KMS-11 (cell line): Measurements from ENCODE around the gene NDUFAF7.

Source experiments
- H2AFZ ChIP-seq: fragments of 200-600 bp; sonication (generic); 2 replicates; pipeline ENCODE4 v1.6.1; 2016; ENCODE audit warnings: antibody characterized with exemption, mixed run types, low read depth
- H3K27ac ChIP-seq: fragments of 200-600 bp; sonication (generic); 2 replicates; pipeline ENCODE4 v1.6.1; 2016; ENCODE audit warnings: mild to moderate bottlenecking, mixed run types
- H3K27me3 ChIP-seq: fragments of 200-600 bp; sonication (generic); 2 replicates; pipeline ENCODE4 v1.6.1; 2017; ENCODE audit warnings: mild to moderate bottlenecking, low read depth, mixed run types, moderate library complexity; ENCODE audit not compliant: insufficient read depth
- H3K36me3 ChIP-seq: fragments of 200-600 bp; sonication (generic); 2 replicates; pipeline ENCODE4 v1.6.1; 2017; ENCODE audit warnings: mild to moderate bottlenecking, mixed run types; ENCODE audit not compliant: insufficient read depth
- H3K4me1 ChIP-seq: fragments of 200-600 bp; sonication (generic); 2 replicates; pipeline ENCODE4 v1.6.1; 2016; ENCODE audit warnings: mild to moderate bottlenecking, low read depth, mixed run types; ENCODE audit not compliant: poor library complexity, severe bottlenecking
- H3K4me2 ChIP-seq: fragments of 200-600 bp; sonication (generic); 2 replicates; pipeline ENCODE4 v1.7.0; 2016; ENCODE audit warnings: mild to moderate bottlenecking, mixed run types
- H3K4me3 ChIP-seq: fragments of 200-600 bp; sonication (generic); IDR thresholded peaks from 2 replicates; pipeline ENCODE4 v1.6.1; 2017; ENCODE audit warnings: low read depth, low read length, mixed read lengths; ENCODE audit not compliant: insufficient read depth
- H3K79me2 ChIP-seq: fragments of 200-600 bp; sonication (generic); 2 replicates; pipeline ENCODE4 v1.6.1; 2016; ENCODE audit warnings: low read depth, mixed run types; ENCODE audit not compliant: insufficient read depth
- H3K9ac ChIP-seq: fragments of 200-600 bp; sonication (generic); 2 replicates; pipeline ENCODE4 v1.6.1; 2016; ENCODE audit warnings: mild to moderate bottlenecking, mixed run types
- H4K20me1 ChIP-seq: fragments of 200-600 bp; sonication (generic); 2 replicates; pipeline ENCODE4 v1.6.1; 2016; ENCODE audit warnings: mild to moderate bottlenecking, mixed run types; ENCODE audit not compliant: insufficient read depth
- TF ChIP-seq, protein P1 (sequence below): fragments of 200-600 bp; sonication (generic); conservative IDR thresholded peaks from 2 replicates; pipeline ENCODE4 v1.6.1; 2017; ENCODE audit warnings: low read depth, mild to moderate bottlenecking, antibody characterized with exemption, low read length, moderate library complexity, mixed read lengths

The NDUFAF7 gene

DNA sequence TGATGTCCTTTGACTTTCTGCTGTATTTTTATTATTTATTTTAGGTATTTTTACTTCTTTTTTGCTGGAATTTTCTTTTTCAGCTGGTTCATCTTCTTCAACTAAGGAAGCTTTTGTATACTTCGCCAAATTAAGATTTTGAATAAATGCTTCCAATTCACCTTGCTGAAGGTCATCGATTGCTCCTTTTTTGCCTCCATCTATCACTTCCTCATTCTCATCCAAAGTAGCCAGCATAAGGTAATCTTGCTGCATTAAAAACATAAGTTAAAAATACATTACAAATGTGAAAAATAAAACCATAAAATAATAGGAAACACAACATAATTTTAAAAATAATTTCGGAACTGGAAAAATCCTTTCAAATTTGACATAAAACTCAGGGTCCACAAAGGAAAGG is 2.7 kb upstream of the NDUFAF7 start:
- no peak overlapping the region for H3K27ac ChIP-seq
- no peak overlapping the region for H3K4me3 ChIP-seq
- peaks cover 18% of the 10 kb centered on the region; the same call in 1 of the 2 replicates for H3K36me3 ChIP-seq
- H2AFZ ChIP-seq: no peak overlapping the region
- peaks cover 80% of the 10 kb centered on the region for H3K79me2 ChIP-seq
- TF ChIP-seq, protein P1, sequence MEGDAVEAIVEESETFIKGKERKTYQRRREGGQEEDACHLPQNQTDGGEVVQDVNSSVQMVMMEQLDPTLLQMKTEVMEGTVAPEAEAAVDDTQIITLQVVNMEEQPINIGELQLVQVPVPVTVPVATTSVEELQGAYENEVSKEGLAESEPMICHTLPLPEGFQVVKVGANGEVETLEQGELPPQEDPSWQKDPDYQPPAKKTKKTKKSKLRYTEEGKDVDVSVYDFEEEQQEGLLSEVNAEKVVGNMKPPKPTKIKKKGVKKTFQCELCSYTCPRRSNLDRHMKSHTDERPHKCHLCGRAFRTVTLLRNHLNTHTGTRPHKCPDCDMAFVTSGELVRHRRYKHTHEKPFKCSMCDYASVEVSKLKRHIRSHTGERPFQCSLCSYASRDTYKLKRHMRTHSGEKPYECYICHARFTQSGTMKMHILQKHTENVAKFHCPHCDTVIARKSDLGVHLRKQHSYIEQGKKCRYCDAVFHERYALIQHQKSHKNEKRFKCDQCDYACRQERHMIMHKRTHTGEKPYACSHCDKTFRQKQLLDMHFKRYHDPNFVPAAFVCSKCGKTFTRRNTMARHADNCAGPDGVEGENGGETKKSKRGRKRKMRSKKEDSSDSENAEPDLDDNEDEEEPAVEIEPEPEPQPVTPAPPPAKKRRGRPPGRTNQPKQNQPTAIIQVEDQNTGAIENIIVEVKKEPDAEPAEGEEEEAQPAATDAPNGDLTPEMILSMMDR: no peak
- H3K4me2 ChIP-seq: no peak overlapping the region
- H3K9ac ChIP-seq: no peak overlapping the region
- peaks cover 34% of the 10 kb centered on the region for H3K4me1 ChIP-seq
- no peaks in the 10 kb centered on the region; the same call in 1 of the 2 replicates for H4K20me1 ChIP-seq
- H3K27me3 ChIP-seq: no peaks in the 10 kb centered on the region

DNA sequence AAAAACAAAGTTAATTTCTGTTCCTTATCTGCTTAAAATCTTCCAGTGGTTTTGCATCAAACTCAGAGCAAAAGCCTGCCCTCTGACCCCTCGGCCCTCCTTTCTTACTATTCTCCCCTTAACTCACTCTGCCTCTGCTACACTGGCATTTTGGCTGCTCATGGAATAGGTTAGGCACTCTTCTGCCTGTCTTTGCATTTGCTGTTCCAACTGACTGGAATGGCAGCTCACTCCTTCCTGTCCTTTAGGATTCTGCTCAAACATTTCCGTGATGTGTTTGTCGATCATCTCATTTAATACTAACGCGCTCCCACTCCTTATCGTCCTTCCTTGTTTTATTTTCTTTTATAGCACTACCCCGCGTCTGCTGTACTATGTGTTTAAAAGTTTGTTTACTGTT is 877 bp upstream of the NDUFAF7 start:
- H2AFZ ChIP-seq: peak overlapping the region; percentile 91; the same call in 1 of the 2 replicates

DNA sequence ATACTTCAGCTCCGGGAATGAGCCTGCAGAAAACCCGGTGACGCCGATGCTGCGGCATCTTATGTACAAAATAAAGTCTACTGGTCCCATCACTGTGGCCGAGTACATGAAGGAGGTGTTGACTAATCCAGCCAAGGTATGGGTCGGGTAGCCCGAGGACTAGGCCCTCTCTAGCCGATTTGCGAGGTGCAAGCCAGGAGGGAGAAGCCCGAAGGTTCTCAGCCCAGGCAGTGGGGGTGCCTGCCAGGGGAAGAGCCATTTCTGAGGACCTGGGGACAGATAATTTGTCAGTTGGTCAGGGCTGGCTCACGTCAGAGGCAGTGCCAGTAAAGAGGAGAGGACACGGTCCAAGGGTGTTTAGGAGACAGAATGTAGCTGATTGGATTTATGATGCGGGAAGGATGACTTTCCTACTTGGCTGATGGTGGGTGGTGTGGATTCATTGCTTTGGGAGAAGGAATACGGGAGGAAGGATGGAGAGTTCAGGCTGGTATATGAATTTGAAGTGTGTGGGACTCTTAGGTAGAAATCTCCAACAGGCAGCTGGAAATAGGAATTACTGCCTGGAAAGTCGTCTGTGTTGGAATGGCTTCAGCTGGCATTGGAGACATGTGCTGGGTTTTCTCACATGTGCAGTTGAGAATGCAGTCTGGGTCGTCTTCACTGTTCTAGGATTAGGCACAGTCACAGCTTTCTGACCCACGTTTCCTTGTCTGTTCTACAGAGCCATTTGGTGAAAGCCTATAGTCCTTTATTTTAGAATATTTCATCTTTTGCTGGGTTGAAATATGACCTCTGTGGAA is 874 bp downstream of the NDUFAF7 start:
- peaks cover 29% of the 10 kb centered on the region for H3K4me1 ChIP-seq

More for the DNA sequence above, 877 bp upstream of the NDUFAF7 start:
- Histone ChIP-seq H3K79me2 (peaks cover 84% of the 10 kb centered on the region), H3K4me2 (peak overlapping the region; percentile 82), H3K4me1 (peaks cover 29% of the 10 kb centered on the region), H3K4me3 (peak overlapping the region; percentile 98), H3K36me3 (peaks cover 18% of the 10 kb centered on the region; the same call in 1 of the 2 replicates), H3K9ac (peak overlapping the region; percentile 69), H4K20me1 (no peaks in the 10 kb centered on the region), H3K27ac (peak overlapping the region; percentile 61; the same call in 1 of the 2 replicates), H3K27me3 (no peaks in the 10 kb centered on the region)
- TF ChIP-seq, protein P1: no peak

DNA sequence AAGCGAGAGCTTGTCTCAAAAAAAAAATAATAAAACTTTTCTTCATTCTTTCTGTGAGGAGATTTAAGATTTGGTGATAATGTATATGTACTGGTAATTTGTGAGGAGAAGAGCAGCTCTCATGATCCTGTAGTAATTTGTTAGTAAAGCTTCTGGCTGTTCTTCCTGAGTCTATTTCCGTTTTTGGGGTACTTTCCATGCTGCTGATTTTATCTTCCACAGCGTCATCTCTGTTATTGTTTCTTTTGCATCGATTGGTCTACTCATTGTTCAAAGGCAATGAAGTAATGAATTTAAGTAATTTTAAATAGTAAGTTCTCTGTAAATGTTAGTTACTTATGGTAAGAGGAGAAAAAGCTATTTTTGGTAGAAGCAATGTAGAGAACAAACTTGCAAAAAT is 12.0 kb downstream of the NDUFAF7 start:
- 0 out of 2 replicates have a peak, but pooled peaks cover 3% of the 10 kb centered on the region for H3K36me3 ChIP-seq

More for the DNA sequence above, 874 bp downstream of the NDUFAF7 start:
- H3K4me3 ChIP-seq: peak overlapping the region; percentile 98
- H3K79me2 ChIP-seq: peaks cover 77% of the 10 kb centered on the region
- no peaks in the 10 kb centered on the region for H3K27me3 ChIP-seq
- H4K20me1 ChIP-seq: no peaks in the 10 kb centered on the region
- H3K9ac ChIP-seq: peak overlapping the region; percentile 69
- H3K4me2 ChIP-seq: peak overlapping the region; percentile 82
- H3K27ac ChIP-seq: peak overlapping the region; percentile 61
- peak overlapping the region; percentile 91 for H2AFZ ChIP-seq
- H3K36me3 ChIP-seq: peaks cover 15% of the 10 kb centered on the region; the same call in 1 of the 2 replicates
- TF ChIP-seq, protein P1: no peak

More for the DNA sequence above, 12.0 kb downstream of the NDUFAF7 start:
- Histone ChIP-seq H3K4me3 (no peak overlapping the region), H3K27me3 (no peaks in the 10 kb centered on the region), H3K79me2 (no peaks in the 10 kb centered on the region), H2AFZ (no peak overlapping the region), H3K9ac (no peak overlapping the region), H3K4me1 (peaks cover 10% of the 10 kb centered on the region), H3K4me2 (no peak overlapping the region), H3K27ac (no peak overlapping the region), H4K20me1 (no peaks in the 10 kb centered on the region)
- TF ChIP-seq, protein P1: no peak
